ENCODE data around the gene RNF31.
A peak's percentile ranks its signal among the peaks of the same experiment; 100 is the strongest.

Gene RNF31

DNA sequence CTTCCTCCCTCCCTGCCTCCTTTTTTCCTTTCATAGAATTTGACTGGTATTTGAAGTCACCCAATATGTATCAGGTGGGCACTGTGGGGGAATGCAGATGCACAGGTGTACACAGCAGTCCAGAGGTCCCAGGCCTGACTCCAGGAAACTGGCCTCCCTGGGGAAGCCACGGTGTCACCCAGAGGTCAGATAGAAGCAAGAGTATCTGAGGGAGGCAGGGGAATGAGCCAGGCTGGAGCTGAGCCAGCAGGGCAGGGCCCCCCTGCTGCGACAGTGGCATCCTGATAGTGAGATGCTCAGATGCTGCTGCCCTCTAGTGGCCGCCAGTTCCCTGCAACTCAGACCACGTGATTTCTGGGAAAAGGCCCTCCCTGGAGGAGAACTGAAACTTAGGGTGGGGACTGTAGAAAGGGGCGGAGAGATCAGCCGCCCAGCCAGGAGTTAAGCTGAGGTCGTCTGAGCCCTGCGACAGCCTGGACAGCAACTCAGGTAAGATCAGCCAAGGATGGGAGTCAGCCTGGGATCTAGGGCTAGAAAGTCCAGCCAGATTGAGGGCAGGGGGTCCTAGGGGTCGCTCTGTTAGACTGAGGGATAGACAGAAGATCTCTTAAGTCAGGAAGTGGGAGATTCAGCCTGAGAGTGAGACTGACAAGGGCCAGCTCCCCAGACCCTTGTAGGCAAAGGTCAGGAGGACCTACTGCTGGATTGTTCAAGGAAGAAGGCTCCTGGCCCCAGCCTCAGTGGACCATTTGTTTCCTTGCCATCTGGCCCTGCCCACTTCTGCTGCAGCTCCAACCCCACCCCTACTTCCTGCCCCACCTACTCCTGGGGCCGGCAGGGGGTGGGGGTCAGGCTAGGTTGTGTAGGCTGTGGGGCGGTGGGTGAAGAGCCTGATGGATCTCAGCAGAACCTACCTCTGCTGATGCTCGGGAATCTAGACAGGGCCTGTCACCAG is 13.8 kb downstream of the RNF31 start, which contains the start of gene IRF9:
Gene IRF9, plus strand, starts transcription at position 416 of the 955 bp plus-strand sequence. CDS start 880 bp downstream, outside the sequence.
- DNase-seq: peak; percentile 93

DNA sequence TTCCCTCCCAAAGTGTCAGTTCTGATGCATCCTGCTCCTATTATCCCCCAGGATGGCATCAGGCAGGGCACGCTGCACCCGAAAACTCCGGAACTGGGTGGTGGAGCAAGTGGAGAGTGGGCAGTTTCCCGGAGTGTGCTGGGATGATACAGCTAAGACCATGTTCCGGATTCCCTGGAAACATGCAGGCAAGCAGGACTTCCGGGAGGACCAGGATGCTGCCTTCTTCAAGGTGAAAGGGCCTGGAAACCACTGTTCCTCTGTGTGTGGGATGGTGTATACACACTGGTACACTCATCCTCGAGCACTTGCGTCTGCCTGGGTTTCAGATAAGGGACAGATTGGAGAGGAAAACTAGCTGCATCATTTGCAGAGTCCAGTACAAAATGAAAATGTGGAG is 14.8 kb downstream of the RNF31 start:
- DNase-seq: no peak

DNA sequence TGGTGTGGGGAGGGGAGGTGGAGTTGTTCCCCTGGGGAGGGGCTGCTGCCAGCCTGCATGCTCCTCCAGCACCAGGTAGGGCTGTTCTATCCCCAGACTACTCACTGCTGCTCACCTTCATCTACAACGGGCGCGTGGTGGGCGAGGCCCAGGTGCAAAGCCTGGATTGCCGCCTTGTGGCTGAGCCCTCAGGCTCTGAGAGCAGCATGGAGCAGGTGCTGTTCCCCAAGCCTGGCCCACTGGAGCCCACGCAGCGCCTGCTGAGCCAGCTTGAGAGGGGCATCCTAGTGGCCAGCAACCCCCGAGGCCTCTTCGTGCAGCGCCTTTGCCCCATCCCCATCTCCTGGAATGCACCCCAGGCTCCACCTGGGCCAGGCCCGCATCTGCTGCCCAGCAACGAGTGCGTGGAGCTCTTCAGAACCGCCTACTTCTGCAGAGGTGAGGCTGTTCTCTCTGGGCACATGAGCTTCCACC is 17.3 kb downstream of the RNF31 start:
- no peak for DNase-seq

DNA sequence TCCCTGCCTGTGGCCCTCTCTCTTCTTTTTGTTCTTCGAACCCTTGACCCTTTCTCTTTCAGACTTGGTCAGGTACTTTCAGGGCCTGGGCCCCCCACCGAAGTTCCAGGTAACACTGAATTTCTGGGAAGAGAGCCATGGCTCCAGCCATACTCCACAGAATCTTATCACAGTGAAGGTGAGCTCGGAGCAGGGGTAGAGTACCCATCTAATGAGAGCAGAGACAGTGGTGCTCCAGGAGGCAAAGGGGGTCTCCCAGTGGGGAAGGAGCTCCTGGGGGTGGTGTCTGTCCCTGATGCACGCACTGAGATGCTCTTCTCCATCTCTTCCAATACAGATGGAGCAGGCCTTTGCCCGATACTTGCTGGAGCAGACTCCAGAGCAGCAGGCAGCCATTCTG is 18.5 kb downstream of the RNF31 start:
- no peak for DNase-seq

DNA sequence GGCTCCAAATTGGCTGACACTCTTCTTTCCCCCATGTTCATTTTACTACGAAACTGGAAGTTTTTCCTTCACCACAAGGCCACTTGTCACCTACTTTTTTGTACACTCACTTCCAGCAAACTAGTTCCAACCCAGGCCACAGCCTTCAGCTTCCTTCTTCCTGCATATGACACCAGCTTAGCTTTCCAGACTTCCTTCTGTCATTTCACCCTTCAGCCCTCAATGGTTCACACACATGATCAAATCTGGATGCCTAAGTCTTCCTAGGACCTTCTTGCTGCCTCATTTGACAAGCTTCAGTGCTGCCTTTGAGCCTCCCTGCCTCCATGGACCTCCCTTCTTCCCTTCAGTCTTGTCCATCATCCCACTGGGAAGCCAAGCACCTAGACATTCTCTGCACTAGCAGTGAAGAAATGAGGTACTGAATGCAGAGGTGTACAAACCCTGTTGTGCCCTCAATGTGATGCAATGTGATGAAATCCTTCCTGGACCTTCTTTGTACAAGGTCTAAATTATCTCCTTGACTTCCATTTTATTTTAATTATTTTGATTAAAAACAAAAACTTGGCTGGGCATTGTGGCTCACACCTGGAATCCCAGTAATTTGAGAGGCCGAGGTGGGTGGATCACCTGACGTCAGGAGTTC is 20.3 kb downstream of the RNF31 start:
- DNase-seq: no peak

DNA sequence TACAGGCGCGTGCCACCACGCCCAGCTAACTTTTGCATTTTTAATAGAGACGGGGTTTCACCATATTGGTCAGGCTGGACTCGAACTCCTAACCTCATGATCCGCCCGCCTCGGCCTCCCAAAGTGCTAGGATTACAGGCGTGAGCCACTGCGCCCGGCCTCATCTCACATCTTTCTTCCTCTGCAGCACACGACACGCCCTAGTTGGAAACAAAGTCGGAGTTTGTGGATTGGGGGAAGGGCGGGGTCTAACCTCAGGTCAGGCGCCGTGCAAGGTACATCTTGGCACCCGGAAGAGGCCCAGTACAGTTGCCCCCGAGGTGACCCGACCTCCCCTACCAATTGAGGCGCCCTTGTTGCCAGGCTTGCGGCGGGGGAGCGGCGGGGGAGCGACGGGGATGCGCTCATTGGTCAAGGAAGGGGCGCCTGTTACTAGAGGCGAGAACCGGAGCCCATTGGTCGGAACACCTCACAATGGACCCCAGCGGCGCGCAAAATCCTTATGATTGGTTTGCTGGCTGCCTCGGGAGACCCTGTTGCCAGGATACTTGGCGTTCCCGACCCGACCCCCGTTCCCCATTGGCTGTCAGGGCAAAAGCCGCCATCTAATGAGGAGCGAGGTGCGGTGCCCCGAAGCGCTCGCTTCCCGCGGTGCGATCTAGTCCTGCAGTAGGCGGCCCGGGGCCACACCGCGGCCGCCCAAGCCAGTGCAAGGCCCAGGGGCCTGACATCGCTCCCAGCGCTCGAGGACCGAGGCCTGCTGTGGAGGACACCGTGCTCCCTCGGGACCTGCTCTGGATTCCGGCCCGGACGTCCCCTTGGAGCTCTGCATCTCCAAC is 24.3 kb downstream of the RNF31 start, which contains the start of gene REC8:
Gene REC8, plus strand, starts transcription at position 659 of the 839 bp plus-strand sequence. CDS start 473 bp downstream, outside the sequence.
- peak; percentile 94 for DNase-seq

DNA sequence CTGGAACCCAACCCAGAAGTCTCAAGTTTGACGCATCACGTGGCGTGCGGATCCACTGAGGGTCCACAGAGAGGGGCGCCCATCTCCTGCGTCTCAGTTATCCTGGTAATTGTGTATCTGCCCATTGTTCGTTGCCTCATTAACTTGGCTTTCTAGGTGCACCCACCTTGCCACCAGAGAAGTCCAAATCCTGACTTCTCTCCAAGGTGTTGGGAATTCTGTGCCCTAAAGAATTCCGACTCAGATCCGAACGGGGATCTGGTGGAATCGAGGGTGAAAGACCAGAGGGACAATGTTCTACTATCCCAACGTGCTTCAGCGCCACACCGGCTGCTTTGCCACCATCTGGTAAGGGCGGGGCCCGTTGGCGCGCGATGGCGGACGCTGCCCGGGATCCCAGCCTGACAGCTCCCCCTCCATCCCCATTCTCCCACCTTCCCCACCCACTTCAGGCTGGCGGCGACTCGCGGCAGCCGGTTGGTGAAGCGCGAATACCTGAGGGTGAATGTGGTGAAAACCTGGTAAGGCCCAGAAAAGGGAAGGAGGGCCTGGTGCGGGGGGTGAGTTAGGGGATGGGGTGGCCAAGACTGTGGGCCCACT is 25.1 kb downstream of the RNF31 start:
- DNase-seq: no peak

DNA sequence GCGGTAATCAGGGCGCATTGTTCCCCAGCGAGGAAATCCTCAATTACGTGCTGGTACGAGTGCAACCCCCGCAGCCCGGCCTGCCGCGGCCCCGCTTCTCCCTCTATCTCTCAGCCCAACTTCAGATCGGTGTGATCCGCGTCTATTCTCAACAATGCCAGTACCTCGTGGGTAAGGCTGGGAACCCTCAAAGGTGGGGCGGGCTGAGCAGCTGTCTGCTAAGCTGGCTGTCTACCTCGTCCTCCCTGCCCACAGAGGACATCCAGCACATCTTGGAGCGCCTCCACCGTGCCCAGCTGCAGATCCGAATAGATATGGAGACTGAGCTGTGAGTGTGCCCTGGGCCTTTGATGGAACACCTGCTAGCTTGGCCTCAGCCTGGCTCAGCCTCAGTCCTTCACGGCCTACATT is 25.6 kb downstream of the RNF31 start:
- DNase-seq: no peak

DNA sequence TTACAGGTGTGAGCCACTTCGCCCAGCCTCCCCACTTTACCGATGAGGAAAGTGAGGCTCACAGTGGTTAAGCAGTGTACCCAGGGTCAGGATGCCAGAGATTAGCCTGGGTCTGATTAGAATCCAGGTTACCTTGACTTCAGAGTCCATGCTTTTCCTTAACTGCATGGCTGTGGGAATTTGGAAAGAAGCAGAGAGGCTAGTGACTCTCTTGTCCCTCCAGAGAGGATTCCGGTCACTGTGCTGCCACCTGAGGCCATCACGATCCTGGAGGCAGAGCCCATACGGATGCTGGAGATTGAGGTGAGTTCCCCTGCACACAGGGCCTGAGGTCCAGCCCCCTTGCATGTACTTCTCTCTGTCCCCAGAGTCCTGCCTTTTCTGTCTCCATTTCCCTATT is 29.3 kb downstream of the RNF31 start:
- no peak for DNase-seq

DNA sequence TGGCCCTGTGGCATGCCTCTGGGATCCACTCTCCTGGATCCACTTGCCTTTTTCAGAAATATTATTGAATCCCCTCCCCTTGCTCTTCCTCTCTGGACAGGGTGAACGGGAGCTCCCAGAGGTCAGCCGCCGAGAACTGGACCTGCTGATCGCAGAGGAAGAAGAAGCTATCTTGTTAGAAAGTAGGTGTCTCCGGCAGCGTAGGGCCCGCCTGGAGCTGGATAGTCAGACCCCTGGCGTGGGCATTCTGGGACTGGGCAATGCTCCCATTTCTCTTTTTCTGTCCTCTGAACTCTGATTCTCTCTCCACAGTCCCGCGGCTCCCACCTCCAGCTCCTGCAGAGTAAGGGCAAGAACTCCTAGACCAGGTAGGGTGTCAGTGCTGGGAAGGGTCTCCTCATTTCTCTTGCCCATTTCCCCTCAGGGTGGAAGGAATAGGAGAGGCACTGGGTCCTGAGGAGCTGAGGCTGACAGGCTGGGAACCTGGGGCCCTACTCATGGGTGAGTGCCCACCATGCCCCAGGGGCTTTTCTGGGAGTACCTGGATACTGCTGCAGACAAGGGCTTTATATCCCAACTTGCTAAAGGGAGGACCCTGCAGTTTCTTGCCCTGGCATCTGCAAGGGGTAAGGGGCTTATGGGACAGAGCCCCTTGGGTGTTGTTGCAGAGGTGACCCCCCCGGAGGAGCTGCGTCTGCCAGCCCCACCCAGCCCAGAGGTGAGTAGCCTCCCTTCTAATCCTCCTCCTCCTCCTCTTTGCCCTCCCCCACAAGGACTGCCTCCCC is 29.9 kb downstream of the RNF31 start:
- no peak for DNase-seq

DNA sequence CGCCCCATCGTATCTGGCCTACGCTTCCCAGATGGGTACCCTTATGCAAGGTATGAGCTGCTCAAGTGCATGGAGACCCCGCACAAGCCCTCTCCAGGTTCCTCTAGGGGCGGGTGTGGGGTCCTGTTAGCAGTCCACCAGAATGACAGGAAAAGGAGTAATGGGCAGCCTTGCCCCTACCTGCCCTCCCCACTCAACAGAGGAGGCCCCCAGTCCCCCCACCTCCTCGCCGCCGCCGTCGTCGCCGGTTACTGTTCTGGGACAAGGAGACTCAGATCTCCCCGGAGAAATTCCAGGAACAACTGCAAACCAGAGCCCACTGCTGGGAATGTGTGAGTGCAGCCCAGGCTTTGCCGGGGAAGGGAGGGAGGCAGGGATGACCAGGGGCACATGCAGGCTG is 30.6 kb downstream of the RNF31 start:
- DNase-seq: no peak

DNA sequence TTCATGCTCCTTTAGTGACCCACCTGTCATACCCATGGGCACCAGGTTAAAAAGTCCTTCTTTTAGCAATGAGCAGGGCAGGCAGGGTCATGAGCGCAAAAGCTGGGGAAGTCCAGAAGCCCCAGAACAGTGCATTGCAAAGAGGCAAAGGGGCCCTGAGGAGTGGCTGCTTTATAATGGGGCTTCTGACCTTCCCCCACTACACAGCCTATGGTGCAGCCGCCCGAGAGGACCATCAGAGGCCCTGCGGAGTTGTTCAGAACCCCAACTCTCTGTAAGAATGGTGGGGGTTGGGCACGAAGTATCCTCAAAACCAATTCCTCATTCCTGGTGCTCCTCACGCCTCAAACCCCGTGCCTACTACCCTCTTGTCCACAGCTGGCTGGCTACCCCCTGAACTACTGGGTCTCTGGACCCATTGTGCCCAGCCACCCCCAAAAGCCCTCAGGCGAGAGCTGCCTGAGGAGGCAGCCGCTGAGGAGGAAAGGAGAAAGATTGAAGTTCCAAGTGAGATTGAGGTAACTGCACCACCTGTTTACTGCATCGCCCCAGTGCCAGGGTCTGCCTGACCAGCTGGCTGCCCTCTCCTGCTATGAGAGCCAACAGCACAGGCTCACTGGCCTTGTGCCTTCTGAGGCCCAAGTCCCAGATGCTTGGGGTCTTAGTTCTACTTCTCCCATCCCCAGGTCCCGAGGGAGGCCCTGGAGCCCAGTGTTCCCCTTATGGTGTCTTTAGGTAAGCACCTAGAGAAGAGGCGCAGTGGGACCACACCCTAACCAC is 31.3 kb downstream of the RNF31 start:
- no peak for DNase-seq

DNA sequence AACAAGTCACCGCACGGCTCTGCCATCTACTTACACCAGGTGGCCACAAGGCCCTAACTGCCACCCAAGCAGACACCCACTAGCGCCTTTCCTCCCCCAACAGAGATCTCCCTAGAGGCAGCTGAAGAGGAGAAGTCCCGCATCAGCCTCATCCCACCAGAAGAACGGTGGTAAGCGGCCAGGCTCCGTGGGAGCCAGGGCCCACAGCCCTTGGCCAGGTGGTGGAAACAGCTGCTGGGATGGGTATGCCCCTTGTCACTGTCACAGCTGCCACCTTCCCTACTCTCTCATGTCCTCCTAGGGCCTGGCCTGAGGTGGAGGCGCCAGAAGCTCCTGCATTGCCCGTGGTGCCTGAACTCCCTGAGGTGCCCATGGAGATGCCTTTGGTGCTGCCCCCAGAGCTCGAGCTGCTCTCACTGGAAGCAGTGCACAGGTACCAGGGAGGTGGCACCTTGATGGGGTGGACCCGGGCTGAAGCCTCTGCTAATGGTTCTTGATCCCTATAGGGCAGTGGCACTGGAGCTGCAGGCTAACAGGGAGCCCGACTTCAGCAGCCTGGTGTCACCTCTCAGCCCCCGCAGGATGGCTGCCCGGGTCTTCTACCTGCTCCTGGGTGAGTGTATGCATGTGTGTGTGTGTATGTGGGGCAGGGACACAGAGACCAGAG is 32.1 kb downstream of the RNF31 start:
- no peak for DNase-seq

DNA sequence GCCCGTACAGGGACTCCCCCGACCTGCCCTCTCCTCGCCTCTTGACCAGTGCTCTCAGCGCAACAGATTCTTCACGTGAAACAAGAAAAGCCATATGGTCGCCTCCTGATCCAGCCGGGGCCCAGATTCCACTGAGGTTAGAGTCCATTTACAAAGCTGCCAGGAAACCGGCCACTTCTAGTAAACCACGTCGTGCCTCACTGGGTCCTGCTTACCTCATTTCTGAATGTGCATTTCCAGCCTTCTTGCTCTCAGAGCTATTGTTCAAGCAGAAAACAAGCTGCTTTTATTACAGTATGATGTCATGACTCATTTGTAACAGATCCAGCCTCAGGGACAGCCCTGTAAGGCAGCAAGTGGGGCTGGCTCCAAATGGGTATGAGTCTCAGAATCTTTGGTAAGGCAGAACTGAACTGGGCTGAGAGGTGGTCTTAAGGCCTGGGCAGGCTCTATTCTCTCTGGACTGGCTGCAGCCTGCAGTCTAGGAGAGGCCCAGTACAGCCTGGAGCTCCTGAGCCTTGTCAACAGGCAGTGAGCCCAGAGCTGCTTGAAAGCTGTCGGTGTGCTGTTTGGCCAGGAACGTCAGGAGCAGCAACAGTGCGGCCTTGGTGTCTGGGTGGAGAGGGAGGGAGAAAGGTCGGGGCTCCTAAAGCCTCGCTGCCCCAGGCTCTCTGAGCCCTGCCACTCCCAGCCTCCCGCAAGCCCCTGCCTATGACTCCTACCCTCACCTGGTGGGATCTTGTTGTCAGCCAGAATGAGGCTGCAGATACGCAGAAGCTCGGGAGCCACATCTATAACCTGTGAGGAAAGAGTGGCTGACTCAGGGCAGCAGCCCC is 32.9 kb downstream of the RNF31 start:
- peak; percentile 12 for DNase-seq

DNA sequence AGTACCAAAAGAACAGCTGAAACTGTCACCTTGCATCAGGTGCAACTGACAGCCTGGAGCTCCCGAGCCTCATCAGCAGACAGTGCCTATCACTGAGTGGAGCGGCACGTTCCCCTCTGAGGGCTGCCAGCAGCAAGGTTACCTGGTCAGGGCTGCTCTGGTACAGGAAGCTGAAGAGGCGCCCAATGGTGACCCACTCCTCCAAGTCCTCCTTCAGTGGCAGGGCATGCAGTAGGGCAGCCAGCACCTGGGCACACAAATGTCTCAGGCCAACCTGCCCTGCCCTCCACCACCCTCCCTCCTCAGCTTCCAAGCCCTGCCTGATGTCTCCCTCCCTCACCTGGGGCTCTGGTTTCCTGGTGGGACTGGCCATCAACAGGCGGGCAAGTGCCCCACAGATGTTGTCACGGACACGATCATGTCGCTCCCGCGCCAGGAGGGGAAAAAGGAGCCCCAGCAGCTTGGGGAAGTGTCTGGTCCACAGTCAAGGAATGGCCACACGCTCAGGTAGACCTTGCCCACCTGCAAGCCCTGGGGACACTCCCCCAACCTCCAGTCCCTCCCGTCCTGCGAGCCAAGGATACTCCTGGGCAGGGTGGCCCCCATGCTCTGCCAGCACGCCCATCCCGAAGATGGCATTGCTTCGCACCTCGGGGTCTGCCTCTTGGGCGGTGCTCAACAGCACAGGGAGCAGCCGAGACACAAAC is 34.2 kb downstream of the RNF31 start:
- no peak for DNase-seq

DNA sequence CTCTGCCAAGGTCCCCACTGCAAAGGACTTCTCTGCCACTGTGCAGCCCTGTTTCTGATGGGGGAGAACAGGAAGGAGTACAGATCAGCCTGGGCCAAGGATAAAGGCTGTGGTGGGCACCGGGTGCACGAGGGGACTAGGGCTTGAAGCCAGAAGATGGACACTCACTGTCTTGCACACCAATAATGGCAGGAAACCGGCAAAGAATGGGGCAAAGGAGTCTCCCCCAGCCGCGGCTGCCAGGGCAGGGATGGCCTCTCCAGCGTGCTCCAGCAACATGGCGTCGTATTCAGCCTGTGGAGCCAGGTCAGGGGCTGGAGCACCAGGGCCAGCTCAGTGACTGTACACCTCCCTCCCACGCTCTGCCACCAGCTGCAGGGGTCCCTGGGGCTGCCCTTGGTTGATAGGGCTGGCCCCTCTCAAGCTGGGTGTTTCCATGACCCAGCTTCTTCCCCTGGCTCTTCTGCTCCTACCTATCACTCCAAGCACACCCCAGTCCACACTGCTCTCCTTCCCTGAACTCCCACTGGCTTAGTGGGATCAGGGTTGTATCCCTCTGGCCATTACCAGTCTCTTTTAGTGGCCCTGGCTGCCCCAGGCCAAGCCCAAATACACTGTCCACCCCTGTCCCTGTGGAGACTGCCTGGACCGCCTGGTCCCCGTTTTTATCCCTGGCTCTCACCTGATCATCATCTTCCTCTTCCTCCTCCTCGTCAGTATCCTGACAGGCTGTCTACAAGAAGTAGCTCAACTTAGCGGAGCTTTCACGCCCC is 35.0 kb downstream of the RNF31 start:
- DNase-seq: no peak

DNA sequence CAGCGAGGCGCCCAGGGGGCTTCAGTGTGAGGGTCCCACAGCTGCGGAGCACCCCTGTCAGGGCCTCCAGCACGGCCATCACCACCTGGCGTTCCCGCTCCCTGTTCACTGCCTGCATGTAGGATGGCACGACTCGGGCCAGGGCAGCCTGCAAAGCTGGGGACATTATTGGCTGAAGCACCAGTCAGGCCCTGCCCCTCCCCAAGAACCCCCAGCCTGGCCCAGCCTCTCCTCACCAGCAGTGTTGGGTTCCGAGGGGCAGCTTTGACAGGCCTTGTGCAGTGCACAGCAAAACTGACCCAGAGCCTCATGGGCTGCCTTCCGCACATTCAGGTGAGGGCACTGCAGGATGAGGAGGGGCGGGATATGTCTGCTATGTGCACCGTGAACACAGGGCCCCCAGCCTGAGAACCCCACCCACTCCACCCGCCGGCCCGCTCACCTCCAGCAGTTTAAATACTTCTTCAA is 35.8 kb downstream of the RNF31 start:
- no peak for DNase-seq
